GM06990 (cell line): Measurements from ENCODE around the gene BABAM2.
"Not testable (repeated sequence)": the region's sequence is repeated elsewhere in the genome, so short reads cannot be mapped to it uniquely, and the experiment has no call there.

Experiments
- DNase-seq: peaks from one replicate; pipeline ENCODE4 v3.0.0-alpha.2; 2011; ENCODE audit not compliant: insufficient read length; ENCODE audit errors: extremely low read depth
- H3K27me3 ChIP-seq: replicated peaks from 2 replicates; pipeline ENCODE4 v1.6.0; 2011; ENCODE audit warnings: low read length; ENCODE audit not compliant: control insufficient read depth, insufficient read depth
- H3K36me3 ChIP-seq: 2 replicates; pipeline ENCODE4 v1.5.1; 2011; ENCODE audit warnings: low read length; ENCODE audit not compliant: control insufficient read depth, insufficient read depth
- H3K4me3 ChIP-seq: replicated peaks from 2 replicates; pipeline ENCODE4 v1.5.1; 2011; ENCODE audit warnings: low read depth, mild to moderate bottlenecking, control low read depth, low read length
- TF ChIP-seq, protein P1 (sequence below): IDR thresholded peaks from 2 replicates; pipeline ENCODE4 v1.5.1; 2011; ENCODE audit warnings: low read length, control low read depth, mild to moderate bottlenecking, inconsistent platforms; ENCODE audit not compliant: insufficient read depth, poor library complexity, severe bottlenecking

The BABAM2 gene

DNA sequence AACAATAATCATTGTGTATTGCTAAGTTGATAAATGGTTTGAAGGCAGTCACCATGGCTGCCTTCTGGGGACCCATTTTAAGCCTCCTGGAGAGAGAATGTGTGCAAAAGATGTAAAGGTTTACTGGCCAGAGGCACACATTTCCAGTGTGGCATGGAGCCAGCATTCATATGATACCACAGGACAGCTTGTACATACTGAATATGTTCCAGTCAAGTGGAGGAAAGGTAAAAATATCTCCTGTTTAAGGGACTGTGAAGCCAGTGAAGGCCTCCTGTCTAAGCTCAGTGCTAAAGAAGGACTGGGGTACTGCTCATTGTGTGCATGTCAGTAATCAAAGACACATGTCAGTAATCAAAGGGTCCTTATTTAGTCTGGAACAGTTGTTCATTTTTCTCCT is 119.2 kb downstream of the BABAM2 start:
- H3K36me3 ChIP-seq = no peaks in the 10 kb centered on the region
- TF ChIP-seq, protein P1, sequence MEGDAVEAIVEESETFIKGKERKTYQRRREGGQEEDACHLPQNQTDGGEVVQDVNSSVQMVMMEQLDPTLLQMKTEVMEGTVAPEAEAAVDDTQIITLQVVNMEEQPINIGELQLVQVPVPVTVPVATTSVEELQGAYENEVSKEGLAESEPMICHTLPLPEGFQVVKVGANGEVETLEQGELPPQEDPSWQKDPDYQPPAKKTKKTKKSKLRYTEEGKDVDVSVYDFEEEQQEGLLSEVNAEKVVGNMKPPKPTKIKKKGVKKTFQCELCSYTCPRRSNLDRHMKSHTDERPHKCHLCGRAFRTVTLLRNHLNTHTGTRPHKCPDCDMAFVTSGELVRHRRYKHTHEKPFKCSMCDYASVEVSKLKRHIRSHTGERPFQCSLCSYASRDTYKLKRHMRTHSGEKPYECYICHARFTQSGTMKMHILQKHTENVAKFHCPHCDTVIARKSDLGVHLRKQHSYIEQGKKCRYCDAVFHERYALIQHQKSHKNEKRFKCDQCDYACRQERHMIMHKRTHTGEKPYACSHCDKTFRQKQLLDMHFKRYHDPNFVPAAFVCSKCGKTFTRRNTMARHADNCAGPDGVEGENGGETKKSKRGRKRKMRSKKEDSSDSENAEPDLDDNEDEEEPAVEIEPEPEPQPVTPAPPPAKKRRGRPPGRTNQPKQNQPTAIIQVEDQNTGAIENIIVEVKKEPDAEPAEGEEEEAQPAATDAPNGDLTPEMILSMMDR = no peak
- no peak overlapping the region for H3K4me3 ChIP-seq
- no peaks in the 10 kb centered on the region for H3K27me3 ChIP-seq
- no peak for DNase-seq

DNA sequence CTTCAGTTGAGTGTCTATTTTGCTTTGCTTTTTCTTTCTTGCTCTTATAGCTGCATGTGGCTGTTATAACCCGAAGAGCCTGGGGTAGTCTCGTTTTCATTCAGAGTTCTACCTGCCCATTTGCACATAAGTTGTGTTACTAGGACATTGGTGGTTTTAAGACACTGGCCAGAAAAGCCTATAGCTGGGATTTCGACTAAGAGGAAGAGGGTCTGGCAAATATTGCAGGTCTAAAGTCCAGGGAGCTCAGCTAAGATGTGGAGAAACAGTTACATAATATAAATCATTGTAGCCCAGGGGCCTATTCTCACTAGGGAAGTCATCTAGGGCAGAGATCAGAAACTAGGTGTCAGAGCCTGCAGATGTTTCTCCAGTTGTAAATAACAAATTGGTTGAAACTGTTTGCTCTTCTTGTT is 120.8 kb downstream of the BABAM2 start:
- no peak for DNase-seq
- H3K27me3 ChIP-seq = no peaks in the 10 kb centered on the region
- no peaks in the 10 kb centered on the region for H3K36me3 ChIP-seq
- TF ChIP-seq, protein P1 = no peak
- H3K4me3 ChIP-seq = no peak overlapping the region

DNA sequence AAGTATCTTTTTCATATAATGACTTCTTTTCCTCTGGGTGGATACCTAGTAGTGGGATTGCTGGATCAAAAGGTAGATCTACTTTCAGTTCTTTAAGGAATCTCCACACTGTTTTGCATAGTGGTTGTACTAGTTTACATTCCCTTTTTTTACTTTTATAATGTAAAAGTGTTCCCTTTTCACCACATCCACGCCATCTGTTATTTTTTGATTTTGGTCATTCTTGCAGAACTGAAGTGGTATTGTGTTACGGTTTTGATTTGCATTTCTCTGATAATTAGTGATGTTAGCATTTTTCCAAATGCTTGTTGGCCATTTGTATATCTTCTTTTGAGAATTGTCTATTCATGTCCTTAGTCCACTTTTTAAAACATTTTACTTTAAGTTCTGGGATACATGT is 127.9 kb downstream of the BABAM2 start:
- not testable (repeated sequence) for H3K36me3 ChIP-seq, DNase-seq, H3K4me3 ChIP-seq, H3K27me3 ChIP-seq

DNA sequence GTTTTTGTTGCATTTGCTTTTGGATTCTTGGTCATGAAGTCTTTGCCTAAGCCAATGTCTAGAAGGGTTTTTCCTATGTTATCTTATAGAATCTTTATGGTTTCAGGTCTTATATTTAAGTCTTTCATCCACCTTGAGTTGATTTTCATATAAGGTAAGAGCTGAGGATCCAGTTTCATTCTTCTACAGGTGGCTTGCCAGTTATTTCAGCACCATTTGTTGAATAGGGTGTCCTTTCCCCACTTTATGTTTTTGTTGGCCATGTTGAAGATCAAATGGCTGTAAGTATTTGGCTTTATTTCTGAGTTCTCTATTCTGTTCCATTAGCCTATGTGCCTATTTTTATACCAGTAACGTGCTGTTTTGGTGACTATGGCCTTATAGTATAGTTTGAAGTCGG is 129.0 kb downstream of the BABAM2 start:
- H3K36me3 ChIP-seq, H3K4me3 ChIP-seq, DNase-seq, H3K27me3 ChIP-seq: not testable (repeated sequence)

DNA sequence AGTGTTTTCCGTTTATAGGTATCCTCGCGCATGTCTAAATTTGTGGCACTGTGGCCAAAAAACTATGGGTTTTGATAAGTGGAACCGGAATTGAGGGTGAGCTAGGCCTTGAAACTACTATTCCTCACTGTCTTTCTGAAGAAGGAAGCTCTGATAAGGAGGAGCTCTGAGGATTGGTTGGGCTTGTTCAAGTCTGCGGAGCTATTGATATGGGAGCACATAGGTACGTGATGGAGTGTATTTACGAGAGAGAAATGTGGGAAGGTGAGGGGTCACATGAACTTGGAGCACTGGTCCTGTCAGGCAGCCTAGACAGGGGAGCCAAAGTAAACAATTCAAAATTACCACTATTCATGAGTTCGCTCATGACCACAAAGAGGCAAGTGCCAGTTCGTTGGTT is 131.4 kb downstream of the BABAM2 start:
- TF ChIP-seq, protein P1 = no peak
- no peak overlapping the region for H3K4me3 ChIP-seq
- DNase-seq = no peak
- no peaks in the 10 kb centered on the region; the same call in 1 of the 2 replicates for H3K36me3 ChIP-seq
- H3K27me3 ChIP-seq = no peaks in the 10 kb centered on the region

DNA sequence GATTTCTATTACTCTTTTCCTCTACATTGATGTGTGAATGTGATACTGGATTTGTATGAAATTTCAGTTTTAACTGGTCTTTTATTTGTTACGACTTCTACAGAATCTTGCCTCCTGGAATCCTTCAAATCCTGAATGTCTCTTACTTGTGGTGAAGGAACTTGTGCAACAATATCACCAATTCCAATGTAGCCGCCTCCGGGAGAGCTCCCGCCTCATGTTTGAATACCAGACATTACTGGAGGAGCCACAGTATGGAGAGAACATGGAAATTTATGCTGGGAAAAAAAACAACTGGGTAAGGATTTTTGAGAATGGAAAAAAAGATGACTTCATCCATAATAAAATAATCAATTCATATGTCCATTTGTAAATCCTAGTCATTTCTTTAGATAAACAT is 134.6 kb downstream of the BABAM2 start:
- Histone ChIP-seq H3K27me3 (no peaks in the 10 kb centered on the region), H3K4me3 (no peak overlapping the region), H3K36me3 (no peaks in the 10 kb centered on the region; the same call in 1 of the 2 replicates)
- DNase-seq = no peak
- TF ChIP-seq, protein P1 = no peak

DNA sequence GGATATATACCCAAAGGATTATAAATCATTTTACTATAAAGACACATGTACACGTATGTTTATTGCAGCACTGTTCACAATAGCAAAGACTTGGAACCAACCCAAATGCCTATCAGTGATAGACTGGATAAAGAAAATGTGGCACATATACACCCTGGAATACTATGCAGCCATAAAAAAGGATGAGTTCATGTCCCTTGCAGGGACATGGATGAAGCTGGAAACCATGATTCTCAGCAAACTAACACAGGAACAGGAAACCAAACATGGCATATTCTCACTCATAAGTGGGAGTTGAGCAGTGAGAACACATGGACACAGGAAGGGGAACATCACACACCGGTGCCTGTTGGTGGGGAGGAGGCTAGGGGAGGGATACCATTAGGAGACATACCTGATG is 135.7 kb downstream of the BABAM2 start:
- H3K4me3 ChIP-seq, DNase-seq, H3K36me3 ChIP-seq, H3K27me3 ChIP-seq: not testable (repeated sequence)
